WTC11 (cell line): ENCODE measurements around the gene ZNF606. TPM values are rescaled to one million over a fixed set of nuclear protein-coding genes. Genes with fewer than 3 reads are reported as not detected.

ENCODE experiments used
- ATAC-seq: fragments of 200-7000 bp; cut with Tn5 transposase; 2 replicates; pipeline ENCODE4 v1.10.0; 2021; ENCODE audit warnings: mild to moderate bottlenecking, moderate library complexity
- CTCF ChIA-PET: fragments of 300-600 bp; sonication (Branson Sonifier 250); formaldehyde crosslinking; loops from one replicate; lab custom pipeline; 2021; ENCODE audit warnings: antibody characterized with exemption; lab: Charles Lee
- POLR2A ChIA-PET: fragments of 350-600 bp; sonication (Branson Sonifier 250); formaldehyde crosslinking; loops from one replicate; lab custom pipeline; 2021; ENCODE audit warnings: antibody characterized with exemption; lab: Charles Lee
- DNase-seq: peaks from one replicate; pipeline ENCODE4 v3.0.0; 2021; ENCODE audit warnings: low spot score
- H3K27ac Mint-ChIP-seq: 2 replicates; pipeline ENCODE4 v1.8.0; 2021; ENCODE audit warnings: mixed read lengths
- H3K27me3 Mint-ChIP-seq: 2 replicates; pipeline ENCODE4 v1.8.0; 2021; ENCODE audit warnings: low read depth, mild to moderate bottlenecking, moderate library complexity, mixed read lengths
- H3K36me3 Mint-ChIP-seq: 2 replicates; pipeline ENCODE4 v1.8.0; 2021; ENCODE audit warnings: mixed read lengths
- H3K4me1 Mint-ChIP-seq: 2 replicates; pipeline ENCODE4 v1.8.0; 2022; ENCODE audit warnings: mixed read lengths
- H3K4me3 Mint-ChIP-seq: 2 replicates; pipeline ENCODE4 v1.8.0; 2021; ENCODE audit warnings: mild to moderate bottlenecking, moderate library complexity, mixed read lengths
- H3K9me3 Mint-ChIP-seq: 2 replicates; pipeline ENCODE4 v1.8.0; 2021; ENCODE audit warnings: mixed read lengths
- CDX4 ChIP-seq: fragments of 250-450 bp; sonication (Bioruptor Pico); IDR thresholded peaks from 2 replicates; pipeline ENCODE4 v1.9.0; 2021; ENCODE audit warnings: moderate library complexity, mild to moderate bottlenecking, inconsistent platforms, borderline replicate concordance
- CREM ChIP-seq: sonication (generic); formaldehyde crosslinking; IDR thresholded peaks from 2 replicates; pipeline ENCODE4 v1.8.1; 2022; ENCODE audit warnings: mild to moderate bottlenecking, missing genetic modification reagents, moderate library complexity
- E2F4 ChIP-seq: sonication (generic); formaldehyde crosslinking; IDR thresholded peaks from 2 replicates; pipeline ENCODE4 v1.8.1; 2022; ENCODE audit warnings: low read depth, mild to moderate bottlenecking, moderate library complexity, missing genetic modification reagents, borderline replicate concordance
- E2F5 ChIP-seq: sonication (generic); formaldehyde crosslinking; IDR thresholded peaks from 2 replicates; pipeline ENCODE4 v1.8.1; 2022; ENCODE audit warnings: mild to moderate bottlenecking, moderate library complexity, missing genetic modification reagents
- ELF4 ChIP-seq: sonication (generic); formaldehyde crosslinking; IDR thresholded peaks from 2 replicates; pipeline ENCODE4 v1.8.1; 2022; ENCODE audit warnings: low read depth, mild to moderate bottlenecking, moderate library complexity, missing genetic modification reagents
- ESRRA ChIP-seq: sonication (generic); formaldehyde crosslinking; IDR thresholded peaks from 2 replicates; pipeline ENCODE4 v1.8.1; 2022; ENCODE audit warnings: mild to moderate bottlenecking, missing genetic modification reagents, borderline replicate concordance
- FOXJ3 ChIP-seq: sonication (generic); formaldehyde crosslinking; IDR thresholded peaks from 2 replicates; pipeline ENCODE4 v1.9.0; 2021; ENCODE audit warnings: missing genetic modification reagents, mild to moderate bottlenecking, borderline replicate concordance
- FOXP1 ChIP-seq: sonication (generic); formaldehyde crosslinking; IDR thresholded peaks from 2 replicates; pipeline ENCODE4 v1.8.0; 2022; ENCODE audit warnings: missing genetic modification reagents, mild to moderate bottlenecking, moderate library complexity, borderline replicate concordance
- IRF1 ChIP-seq: sonication (generic); formaldehyde crosslinking; IDR thresholded peaks from 2 replicates; pipeline ENCODE4 v1.8.0; 2023; ENCODE audit warnings: missing genetic modification reagents
- OVOL2 ChIP-seq: fragments of 250-450 bp; sonication (Bioruptor Pico); IDR thresholded peaks from 2 replicates; pipeline ENCODE4 v1.9.0; 2021; ENCODE audit warnings: mild to moderate bottlenecking, borderline replicate concordance
- SMAD4 ChIP-seq: sonication (generic); formaldehyde crosslinking; IDR thresholded peaks from 2 replicates; pipeline ENCODE4 v1.8.0; 2022; ENCODE audit warnings: mild to moderate bottlenecking, missing genetic modification reagents
- TEAD1 ChIP-seq: sonication (generic); formaldehyde crosslinking; IDR thresholded peaks from 2 replicates; pipeline ENCODE4 v1.8.0; 2022; ENCODE audit warnings: mild to moderate bottlenecking, missing genetic modification reagents
- USF1 ChIP-seq: sonication (generic); formaldehyde crosslinking; IDR thresholded peaks from 2 replicates; pipeline ENCODE4 v1.8.0; 2022; ENCODE audit warnings: mild to moderate bottlenecking, missing genetic modification reagents
- ZNF232 ChIP-seq: sonication (generic); formaldehyde crosslinking; IDR thresholded peaks from 2 replicates; pipeline ENCODE4 v1.8.0; 2022; ENCODE audit warnings: mild to moderate bottlenecking, missing genetic modification reagents
- ZNF317 ChIP-seq: sonication (generic); formaldehyde crosslinking; IDR thresholded peaks from 2 replicates; pipeline ENCODE4 v1.8.1; 2023; ENCODE audit warnings: low read depth, mild to moderate bottlenecking, moderate library complexity, missing genetic modification reagents, borderline replicate concordance
- ZNF396 ChIP-seq: fragments of 250-450 bp; sonication (Bioruptor Pico); IDR thresholded peaks from 2 replicates; pipeline ENCODE4 v1.8.0; 2021; ENCODE audit warnings: mild to moderate bottlenecking, moderate library complexity, borderline replicate concordance
- ZNF416 ChIP-seq: fragments of 250-450 bp; sonication (Bioruptor Pico); IDR thresholded peaks from 2 replicates; pipeline ENCODE4 v1.9.0; 2021; ENCODE audit warnings: mild to moderate bottlenecking, inconsistent platforms
- ZNF425 ChIP-seq: fragments of 250-450 bp; sonication (Bioruptor Pico); conservative IDR thresholded peaks from 2 replicates; pipeline ENCODE4 v1.9.0; 2021; ENCODE audit warnings: mild to moderate bottlenecking
- ZNF671 ChIP-seq: fragments of 250-450 bp; sonication (Bioruptor Pico); IDR thresholded peaks from 2 replicates; pipeline ENCODE4 v1.8.0; 2021; ENCODE audit warnings: mild to moderate bottlenecking
- total RNA-seq: library from RNA; stranded (reverse); gene quantifications from 3 replicates; pipeline ENCODE4 v1.2.3, GENCODE V29; 2021

Gene ZNF606
- total RNA-seq, 1 experiment from 2014 or later: 26.1 TPM

GRCh38 chr19:58000677-58001076, 1.9 kb downstream of the ZNF606 start (continued):
- TF ChIP-seq OVOL2: no peak
- TF ChIP-seq ZNF396 (CRISPR knock-in tag): no peak
- TF ChIP-seq USF1 (CRISPR knock-in tag): no peak
- TF ChIP-seq SMAD4: no peak
- TF ChIP-seq CDX4: no peak
- TF ChIP-seq ZNF416: no peak
- TF ChIP-seq CREM: no peak
- no peak for TF ChIP-seq ELF4 (CRISPR knock-in tag)
- no peak for TF ChIP-seq FOXJ3 (CRISPR knock-in tag)
- no peak for TF ChIP-seq ZNF425 (CRISPR knock-in tag)
- no peak for TF ChIP-seq FOXP1 (CRISPR knock-in tag)
- no peak for TF ChIP-seq E2F5 (CRISPR knock-in tag)
- no peak for TF ChIP-seq E2F4 (CRISPR knock-in tag)
- TF ChIP-seq IRF1: no peak

- Mint-ChIP-seq H3K9me3 (peaks cover 33% of the 10 kb centered on the region), H3K4me1 (no peaks in the 10 kb centered on the region), H3K4me3 (no peak overlapping the region), H3K27me3 (no peaks in the 10 kb centered on the region), H3K36me3 (peaks cover 75% of the 10 kb centered on the region), H3K27ac (no peak overlapping the region)
- ChIA-PET POLR2A (no interaction called here), CTCF (no interaction called here)
- ATAC-seq (no peak), DNase-seq (no peak)
- TF ChIP-seq TEAD1 (CRISPR knock-in tag) (no peak), ZNF317 (CRISPR knock-in tag) (no peak), ZNF232 (no peak), ESRRA (CRISPR knock-in tag) (no peak), ZNF671 (no peak)
These were observed 9.8 kb downstream of the ZNF606 start for GRCh38 chr19:57992841-57993240.
